KBM-7 (cell line): Measurements from ENCODE around the gene RAX2.

ENCODE experiments used
- DNase-seq: peaks from one replicate; pipeline ENCODE4 v3.0.0-alpha.2; 2015
- in situ Hi-C: fragments of 300-500 bp; cut with MboI; formaldehyde crosslinking; loops from 2 replicates; pipeline ENCODE4 v1.14.3; 2020; ENCODE audit warnings: low sequenced_read_pairs, low pct_unique_long_range_greater_than_20kb, mixed read lengths

RAX2 gene

GRCh38 chr19:3740431-3740830 lies 31.6 kb downstream of the RAX2 start:
- in situ Hi-C loops, result no loop called here

GRCh38 chr19:3738477-3739220 lies 33.4 kb downstream of the RAX2 start:
- in situ Hi-C loops, result no loop called here
- no peak for DNase-seq

More at GRCh38 chr19:3740431-3740830, 31.6 kb downstream of the RAX2 start:
- DNase-seq, result no peak

- in situ Hi-C loops, result no loop called here
- DNase-seq, result no peak
Observed at GRCh38 chr19:3737487-3738205, 34.4 kb downstream of the RAX2 start.

- in situ Hi-C loops, result no loop called here
- no peak for DNase-seq
Observed at GRCh38 chr19:3736106-3736724, 35.8 kb downstream of the RAX2 start.

GRCh38 chr19:3734310-3734600 lies 37.8 kb downstream of the RAX2 start:
- no peak for DNase-seq
- in situ Hi-C loops, result no loop called here

- in situ Hi-C loops, result no loop called here
Observed at GRCh38 chr19:3733549-3734309, 38.3 kb downstream of the RAX2 start.

DNA sequence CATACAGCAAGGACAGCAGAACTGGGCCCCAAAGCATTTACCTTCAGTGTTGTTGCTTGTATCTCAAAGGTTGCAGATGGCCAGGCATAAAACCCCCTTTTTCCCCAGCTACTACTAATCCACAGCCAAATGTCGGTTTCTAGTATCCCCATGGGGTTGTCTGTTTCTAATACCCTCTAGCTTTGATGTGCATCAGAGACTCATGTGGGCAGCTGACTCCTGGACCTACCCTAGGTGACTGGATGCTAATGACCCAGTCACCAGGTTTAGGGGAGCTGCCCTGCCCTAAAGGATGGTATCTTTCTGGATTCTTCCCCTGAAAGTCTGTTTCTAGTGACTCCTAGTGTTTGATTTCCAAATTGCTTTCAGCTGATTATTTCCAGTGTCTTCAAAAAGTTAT lies 39.9 kb downstream of the RAX2 start:
- DNase-seq, result no peak

More at GRCh38 chr19:3733549-3734309, 38.3 kb downstream of the RAX2 start:
- peak; percentile 36 for DNase-seq

GRCh38 chr19:3730457-3730958 lies 41.5 kb downstream of the RAX2 start:
- in situ Hi-C loops, result no loop called here
- no peak for DNase-seq

More for the DNA sequence above, 39.9 kb downstream of the RAX2 start:
- in situ Hi-C loops, result no loop called here

GRCh38 chr19:3725640-3726310 lies 46.3 kb downstream of the RAX2 start:
- no peak for DNase-seq
- in situ Hi-C loops, result no loop called here

- in situ Hi-C loops, result no loop called here
- no peak for DNase-seq
Observed at GRCh38 chr19:3725121-3725520, 46.9 kb downstream of the RAX2 start.

DNA sequence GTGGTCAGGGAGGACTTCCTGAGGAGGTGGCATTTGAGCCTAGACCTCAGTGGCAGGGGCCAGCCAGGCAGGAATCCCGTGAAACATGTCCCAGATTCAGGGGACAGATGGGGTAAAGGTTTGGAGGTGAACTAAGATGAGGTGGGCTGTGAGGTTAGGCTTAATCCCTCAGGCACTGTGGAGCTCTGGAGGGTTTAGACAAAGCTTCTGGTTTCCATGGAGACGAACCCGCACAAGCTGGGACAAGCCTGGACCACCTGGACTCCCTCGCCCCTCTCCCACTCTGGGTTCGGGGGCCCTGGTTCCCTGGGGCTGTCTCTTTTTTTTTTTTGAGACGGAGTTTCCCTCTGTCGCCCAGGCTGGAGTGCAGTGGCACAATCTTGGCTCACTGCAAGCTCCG lies 48.1 kb downstream of the RAX2 start:
- in situ Hi-C loops, result no loop called here
- no peak for DNase-seq

- in situ Hi-C loops, result no loop called here
- no peak for DNase-seq
Observed at GRCh38 chr19:3723110-3723488, 48.9 kb downstream of the RAX2 start.

DNA sequence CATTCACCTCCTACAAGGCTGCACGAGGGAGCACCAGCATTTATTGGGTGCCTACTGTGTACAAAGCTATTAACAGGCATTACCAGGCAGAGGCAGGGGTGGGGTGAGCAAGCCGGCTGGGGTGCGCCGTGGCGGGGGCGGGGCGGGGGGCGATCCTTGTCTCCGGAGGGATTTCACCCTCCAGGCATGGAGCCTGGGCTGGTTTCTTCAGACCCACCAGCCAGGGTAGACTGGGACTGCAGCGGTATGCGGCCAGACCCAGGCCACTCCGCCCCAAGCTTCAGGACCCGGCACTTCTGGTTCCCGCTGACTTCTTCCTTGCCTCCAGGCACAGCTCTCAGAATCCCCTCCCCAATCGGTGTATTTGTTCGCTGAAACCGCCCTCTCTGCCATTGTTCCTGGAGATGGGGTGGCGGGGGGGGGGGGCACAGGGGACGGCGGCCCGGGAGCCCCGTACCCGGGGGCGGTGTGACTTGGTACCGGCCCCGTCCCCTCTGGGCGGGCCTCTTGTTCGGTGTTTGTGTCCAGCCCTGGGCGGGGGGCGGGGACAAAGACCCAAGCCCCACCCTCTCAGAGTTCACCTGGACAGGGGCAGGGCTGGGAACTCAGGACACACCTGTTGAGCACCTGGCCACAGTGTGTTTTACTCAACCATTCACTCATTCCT lies 49.5 kb downstream of the RAX2 start:
- no peak for DNase-seq
- in situ Hi-C loops, result no loop called here

GRCh38 chr19:3721887-3722442 lies 50.1 kb downstream of the RAX2 start:
- in situ Hi-C loops, result no loop called here
- DNase-seq, result no peak

DNA sequence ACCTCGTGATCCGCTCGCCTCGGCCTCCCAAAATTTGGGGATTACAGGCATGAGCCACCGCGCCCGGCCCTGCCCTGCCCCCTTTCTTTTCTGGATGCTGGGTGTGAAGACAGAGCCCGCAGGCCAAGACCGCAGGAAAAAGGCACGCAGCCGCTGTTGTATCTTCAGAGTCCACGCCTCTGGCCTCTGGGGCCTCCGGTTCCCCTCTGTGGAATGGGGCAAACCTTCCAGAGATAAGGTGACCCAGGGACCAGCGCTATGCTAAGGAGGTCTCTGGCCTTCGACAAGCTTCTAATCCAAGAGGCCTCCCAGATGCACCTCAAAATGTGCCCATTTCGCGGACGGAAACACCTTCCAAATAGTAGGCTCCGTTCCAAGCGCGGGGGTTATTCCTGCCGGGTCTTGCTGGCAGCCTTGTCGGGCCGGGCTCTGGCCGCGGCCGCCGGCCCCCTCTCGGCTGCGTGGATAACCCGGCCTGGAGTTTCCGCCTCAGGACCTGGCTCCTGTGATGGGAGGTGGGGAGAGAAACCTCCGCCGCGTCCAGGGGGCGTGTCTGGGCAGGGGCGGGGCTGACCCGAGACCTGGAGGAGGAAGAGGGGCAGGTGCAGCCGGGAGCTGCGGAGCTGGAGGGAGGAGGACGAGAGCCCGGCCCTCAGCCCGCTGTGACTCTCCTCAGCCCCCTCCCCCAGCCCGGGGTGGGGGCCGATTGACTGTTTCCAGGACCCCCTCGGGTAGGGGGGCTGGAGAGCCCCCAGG lies 50.7 kb downstream of the RAX2 start:
- in situ Hi-C loops, result no loop called here
- peak; percentile 95 for DNase-seq

DNA sequence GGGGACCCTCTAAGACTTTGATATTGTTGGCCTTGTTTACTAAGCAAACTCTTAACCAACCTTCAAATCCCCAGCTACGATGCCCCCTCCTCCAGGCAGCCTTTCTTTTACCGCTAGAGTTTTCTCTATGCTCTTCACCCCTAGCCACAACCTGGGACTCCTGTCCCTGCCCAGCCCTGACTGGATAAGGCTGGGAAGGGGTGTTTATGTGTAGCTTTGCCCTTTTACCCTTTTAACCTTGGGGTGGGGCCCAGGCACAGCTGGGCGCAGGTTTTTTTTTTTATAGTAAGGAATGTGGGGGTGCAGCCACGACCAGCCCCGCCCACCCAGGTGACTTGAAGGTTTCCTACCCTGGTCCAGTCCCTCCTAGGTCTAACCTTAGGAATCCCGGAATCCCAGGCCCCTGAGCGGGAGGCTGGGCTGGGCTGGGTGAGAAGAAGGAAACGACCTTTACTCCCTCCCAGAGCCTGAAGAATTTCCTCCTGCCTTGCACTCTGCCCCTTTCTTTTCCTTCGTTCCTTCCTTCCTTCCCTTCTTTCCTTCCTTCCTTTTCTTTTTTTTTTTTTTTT lies 51.6 kb downstream of the RAX2 start:
- no peak for DNase-seq
- in situ Hi-C loops, result no loop called here

- in situ Hi-C loops, result no loop called here
- DNase-seq, result no peak
Observed at GRCh38 chr19:3719868-3720267, 52.2 kb downstream of the RAX2 start.
